Measurements from ENCODE around the gene TNNI3K. TPM values are rescaled to one million over a fixed set of nuclear protein-coding genes. Genes with fewer than 3 reads are reported as not detected.

The TNNI3K gene
- polyA plus RNA-seq, 10 donors: 0.48 to 1.2 (median 0.79) TPM

DNA sequence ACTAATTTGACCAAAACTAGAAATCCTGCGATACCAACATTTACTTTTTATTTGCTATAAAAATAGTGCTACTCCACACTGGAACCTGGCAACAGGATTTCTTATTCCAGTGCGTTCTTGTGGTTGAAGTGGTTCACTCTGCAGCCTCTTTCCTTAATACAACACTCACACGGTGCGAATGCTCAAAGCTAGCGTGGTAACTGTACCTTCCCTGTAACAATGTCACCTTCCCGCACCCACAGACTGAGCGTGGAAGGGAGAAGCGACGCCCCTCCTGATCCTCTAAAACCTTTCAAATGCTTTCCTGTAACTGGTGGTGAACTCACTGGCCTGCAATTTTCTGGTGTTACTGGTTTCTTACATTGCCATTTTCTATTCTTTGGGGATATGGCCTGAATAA, 145.1 kb downstream of the TNNI3K start:
- no peak for DNase-seq

DNA sequence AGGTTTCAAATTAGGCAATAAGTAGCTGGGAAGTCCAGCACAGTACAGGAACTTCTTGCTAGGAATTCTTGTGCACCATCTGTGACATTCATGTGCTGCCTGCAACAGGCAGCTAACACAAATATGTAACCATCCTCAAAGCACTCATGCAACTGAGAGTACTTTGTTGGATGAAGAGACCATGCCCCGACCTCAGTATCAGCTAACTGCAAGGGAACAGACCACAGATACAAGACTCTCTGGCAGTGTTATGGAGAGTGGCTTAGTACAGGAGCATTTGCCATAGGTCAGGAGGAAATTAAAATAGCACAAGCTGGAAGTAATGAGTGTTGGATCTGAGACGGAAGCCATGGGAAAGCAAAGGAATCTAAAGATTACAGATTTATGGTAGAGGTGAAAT, 153.7 kb downstream of the TNNI3K start:
- DNase-seq: no peak

DNA sequence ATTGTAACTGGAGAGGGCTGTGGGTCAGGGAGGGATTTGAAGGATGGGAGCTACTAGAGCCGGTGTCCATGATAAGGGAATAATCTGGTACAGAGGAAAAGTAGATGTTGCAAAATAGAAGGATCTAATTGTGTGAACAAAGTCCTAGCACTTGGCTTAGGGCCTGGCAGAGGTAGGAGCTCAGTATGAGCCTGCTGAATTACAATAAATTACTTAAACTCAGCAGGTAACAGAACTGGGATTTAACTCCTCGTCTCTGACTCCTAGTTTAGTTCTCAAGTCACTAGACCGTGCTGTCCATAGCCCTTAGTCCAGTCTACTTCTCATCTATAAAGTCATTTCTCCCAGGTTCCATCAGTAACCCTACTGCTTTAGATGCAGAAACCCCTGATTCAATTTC, 157.0 kb downstream of the TNNI3K start:
- no peak for DNase-seq

DNA sequence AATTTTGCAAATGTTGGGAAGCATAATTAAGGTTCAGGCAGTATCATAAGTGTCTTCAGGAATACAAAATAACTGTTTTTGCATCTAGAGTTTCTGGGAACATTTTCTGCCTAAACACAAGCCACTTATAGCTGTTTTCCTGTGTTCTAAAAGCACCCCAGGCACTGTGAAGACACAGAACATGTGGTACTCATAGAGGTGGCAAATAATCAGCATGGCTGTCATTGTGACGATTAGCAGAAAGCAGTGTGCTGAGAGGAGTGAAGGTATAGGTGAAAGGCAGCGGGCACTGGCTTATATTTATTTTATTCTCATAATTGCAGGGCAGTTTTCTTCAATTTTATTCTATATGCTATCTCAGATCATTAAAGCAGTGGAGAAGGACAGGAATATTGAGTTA, 157.7 kb downstream of the TNNI3K start:
- no peak for DNase-seq

DNA sequence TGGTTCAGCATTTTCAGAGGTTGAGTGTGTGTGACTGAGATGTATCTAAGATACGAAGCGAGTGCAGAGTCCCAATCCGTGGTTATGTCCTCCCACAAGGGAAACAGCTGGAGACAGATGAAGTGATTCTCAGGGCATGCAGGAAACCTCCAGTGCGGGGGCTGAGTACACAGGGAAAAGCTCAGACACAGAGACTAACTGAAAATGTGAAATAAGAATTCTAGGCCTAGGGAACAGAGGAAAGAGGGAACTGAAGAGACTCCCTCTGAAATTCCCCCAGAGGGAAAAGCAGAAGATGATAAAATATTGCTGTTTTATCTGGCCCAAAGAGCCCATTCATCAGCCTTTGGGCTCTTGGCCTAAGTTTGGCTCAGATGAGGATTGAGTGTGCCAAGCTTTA, 160.4 kb downstream of the TNNI3K start:
- peak in 1 of 3 donors; percentile 52 for DNase-seq

DNA sequence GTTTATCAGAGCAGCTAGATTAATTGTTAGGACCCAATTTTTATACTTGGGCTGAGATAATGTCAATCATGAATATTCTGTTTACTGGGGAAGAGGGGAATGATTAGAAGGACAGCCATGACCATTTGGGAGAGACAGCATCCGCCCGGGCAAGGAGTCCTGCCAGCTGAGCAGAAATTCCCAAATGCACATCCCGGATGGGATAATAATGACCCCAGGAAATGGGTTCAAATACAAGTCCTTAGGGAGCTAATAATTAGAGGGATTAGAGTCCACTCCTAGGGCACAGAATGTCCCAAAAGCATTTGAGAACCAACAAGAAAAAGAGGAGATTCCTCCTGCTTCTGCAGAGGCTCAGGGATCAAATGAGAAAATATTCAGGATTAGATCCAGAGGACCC, 161.3 kb downstream of the TNNI3K start:
- DNase-seq: peak in 1 of 3 donors; percentile 5

DNA sequence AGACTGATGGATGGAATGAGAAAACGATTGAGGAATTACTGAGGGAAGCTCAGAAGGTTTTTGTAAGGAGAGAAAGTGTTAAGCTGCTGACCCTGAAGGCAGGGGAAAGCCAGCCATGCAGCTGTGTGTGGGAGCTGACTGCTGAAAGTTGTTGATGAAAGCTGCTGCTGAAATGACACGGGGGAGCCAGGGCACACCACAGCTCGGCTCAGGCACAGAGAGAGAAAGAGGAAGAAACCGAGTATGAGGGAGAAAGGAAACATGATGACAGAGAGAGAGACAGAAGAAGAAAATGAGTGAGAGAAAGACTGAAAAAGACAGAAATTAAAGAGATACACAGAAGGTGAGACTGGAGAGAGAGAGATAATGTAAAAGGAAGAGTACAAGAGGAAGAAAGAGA, 161.7 kb downstream of the TNNI3K start:
- peak; percentile 5 to 57 (median 30) for DNase-seq

DNA sequence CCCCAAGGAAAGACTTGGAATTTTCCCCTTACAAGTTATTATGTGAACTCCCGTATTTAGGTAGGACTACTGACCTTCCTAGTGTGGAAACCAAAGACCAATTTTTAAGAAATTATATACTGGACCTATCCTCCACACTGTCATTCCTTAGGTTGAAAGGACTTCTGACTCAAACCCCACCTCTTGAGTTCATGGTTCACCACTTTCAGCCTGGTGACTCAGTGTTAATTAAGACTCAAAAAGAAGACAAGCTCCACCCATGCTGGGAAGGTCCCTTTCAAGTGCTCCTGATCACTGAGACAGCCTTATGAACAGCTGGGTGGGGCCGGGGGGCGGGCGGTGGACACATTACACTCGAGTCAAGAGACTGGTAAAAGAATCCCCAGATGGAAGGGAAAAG, 164.1 kb downstream of the TNNI3K start:
- DNase-seq: no peak

DNA sequence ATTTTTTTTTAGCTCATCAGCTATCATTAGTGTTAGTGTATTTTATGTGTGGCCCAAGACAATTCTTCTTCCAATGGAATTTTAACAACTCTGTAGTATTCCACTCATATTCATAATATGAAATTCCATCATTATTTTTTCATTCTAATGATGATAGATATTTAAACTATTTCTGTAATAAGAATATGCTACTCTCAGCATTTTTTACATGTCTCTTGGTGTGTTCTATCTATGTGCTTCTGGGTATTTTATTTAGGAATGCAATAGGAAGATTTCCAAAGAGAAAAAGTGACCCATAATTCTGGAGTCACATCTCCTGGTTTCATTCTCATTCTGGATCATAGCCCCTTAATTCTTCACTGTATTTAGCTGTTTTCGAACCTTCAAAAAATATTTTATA, 167.7 kb downstream of the TNNI3K start:
- no peak for DNase-seq

DNA sequence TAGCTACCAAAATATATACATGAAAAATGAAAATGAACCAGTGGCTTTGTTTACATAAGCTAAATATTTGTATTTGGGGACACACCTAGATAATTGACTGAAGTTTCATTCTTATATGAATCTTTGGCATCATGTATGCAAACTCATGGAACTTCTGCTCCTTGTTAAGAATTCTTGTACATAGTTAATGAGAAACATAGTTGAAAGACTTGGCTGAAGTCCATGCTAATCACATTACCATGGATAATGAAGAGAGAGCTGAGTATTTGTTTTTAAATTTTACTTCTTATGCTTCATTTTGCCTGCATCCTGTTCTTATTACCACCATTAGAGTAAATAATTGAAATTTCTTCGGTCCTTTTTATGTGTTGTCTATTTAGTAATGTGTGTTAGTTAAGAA, 168.4 kb downstream of the TNNI3K start:
- DNase-seq: no peak

DNA sequence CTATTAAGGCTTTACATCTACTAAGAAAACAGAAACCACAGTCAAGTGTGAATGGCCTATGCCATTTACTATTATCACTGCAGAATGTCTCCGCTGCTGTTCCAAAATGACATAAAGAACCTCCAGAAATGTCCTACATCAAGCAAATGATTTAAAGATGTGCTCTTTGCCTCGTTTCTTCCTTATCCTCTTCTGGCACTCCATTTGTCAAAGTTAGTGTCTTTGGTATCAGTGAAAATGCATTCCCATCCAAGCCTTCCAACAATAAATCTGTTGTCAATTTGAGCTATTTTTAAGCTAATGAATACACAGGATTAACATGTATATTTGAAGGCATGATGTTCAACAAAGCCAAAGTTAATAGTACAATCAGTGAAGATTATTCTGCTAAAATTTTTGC, 171.6 kb downstream of the TNNI3K start:
- no peak for DNase-seq

DNA sequence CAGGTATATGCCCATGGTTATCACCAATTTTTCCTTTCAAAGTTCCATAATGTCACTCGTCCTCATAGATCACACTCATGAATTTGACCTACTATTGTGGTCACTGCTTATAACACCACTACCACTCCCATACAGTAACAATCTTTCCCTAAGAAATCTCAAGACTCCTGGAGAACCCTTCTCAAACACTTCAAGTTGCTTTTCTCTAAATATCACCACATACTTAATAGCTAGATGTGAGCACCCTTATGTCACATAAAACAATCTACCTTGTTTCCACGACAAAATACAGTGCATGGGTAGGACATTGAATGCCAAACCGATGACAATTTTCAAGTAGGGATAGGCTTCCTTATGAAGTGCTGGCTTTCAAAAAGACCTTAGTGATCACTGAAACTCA, 172.7 kb downstream of the TNNI3K start:
- no peak for DNase-seq

DNA sequence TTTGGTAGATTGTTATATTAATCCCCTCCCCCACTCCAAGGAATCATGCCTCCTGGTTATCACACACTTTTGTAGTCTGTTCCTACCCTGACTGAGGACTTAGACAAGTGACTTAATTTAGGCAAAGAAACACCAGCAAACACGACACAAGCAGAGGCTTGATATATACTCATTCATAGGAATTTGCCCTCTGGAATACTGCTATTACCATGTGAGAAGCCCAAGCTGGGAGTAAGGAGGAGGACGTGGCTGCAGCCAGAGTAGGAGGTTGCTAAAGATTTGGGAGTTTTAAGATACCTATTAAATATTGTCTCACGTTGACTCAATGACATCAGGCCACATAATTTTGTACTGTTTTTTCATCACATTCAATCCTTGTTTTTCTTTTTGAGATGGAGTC, 177.1 kb downstream of the TNNI3K start:
- DNase-seq: no peak

DNA sequence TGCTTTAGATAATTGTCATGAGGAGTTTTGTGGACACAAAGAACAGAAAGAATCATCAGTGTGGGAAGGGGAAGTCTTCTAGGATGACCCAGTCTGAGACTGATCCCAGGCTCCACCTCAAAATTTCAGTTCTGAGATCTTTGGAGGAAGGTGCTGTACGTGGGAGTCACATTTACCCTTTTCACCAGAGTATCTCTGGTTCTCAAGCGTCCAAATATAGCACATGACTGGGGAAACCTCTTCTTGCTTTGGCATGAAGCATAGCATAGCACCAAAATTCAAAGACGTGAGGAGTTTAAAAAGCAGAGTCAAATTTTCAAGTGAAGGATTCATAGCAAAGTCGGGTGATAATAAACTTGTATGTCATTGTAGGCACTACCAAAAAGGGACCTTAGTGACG, 180.7 kb downstream of the TNNI3K start:
- no peak for DNase-seq

DNA sequence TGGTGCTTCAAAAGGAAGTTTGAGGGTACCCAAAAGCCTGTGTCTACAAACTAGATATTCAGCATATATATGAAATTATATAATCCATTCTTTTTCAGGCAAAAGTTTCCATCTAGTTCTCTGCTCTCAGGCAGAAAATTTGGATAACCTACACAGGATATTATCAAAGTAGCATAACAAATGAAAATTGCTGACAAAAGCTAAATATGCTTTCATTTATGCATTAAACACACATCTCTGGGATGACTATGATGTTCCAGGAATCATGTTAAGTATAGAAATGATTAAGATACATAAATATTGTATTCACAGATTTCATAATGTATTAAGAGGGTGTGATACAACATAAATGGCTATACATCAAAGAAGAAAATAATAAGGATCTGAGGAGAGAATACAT, 184.4 kb downstream of the TNNI3K start:
- no peak for DNase-seq

DNA sequence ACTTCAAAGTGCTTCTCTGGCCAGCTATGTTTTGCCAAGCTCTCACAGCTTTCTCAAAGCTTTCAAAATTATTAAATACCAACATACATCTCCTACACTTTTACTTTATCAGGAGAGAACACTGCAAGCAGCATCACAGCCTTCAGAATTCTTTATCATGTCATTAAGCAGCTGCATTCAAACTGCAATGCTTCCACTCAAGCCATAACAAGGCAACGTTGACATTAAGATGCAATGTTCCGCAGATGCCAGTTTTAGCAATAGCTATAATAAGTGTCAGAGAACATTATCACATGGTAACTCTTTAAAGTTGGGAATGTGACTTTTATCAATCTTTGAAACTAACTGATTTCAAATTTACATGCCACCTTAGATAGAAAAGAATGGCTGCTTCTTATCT, 185.3 kb downstream of the TNNI3K start:
- no peak for DNase-seq

DNA sequence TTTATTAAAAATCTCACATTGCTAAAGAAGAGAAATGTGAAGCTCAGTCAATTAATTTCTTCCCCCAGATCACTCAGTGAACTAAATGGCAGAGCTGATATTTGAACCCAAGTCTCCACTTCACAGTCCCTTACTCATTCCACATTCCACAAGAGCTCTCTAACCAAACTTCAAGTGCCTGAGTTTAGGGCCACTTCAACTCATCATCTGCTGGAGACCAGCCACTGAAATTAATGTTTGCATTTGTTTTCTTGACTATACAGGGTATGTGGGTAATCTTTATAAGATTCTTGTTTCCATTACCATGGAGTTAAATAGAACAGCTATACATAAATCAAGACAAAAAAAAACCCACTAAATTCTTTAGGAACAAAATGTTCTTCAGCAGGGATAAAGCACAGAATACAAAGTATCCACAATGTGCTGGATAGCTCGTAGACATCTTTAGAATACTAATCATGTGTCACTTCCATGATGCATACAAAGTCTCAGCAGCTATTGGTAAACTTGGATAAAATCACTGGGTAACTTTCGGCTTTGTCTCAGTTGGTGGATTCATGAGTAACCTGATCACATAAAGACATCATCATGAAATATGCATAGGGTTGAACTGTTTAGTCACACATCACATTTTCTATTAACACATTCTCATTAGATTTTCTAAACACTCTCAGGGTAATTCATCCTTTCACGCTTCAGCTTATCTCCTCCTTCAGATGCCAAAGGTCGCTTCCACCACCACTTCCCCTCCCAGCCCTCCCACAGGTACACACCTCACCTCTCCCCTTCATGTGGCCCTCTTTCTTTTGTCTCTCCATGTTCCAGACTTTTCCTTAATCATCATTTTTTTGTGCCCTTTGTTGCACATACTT, 187.5 kb downstream of the TNNI3K start:
- DNase-seq: no peak

DNA sequence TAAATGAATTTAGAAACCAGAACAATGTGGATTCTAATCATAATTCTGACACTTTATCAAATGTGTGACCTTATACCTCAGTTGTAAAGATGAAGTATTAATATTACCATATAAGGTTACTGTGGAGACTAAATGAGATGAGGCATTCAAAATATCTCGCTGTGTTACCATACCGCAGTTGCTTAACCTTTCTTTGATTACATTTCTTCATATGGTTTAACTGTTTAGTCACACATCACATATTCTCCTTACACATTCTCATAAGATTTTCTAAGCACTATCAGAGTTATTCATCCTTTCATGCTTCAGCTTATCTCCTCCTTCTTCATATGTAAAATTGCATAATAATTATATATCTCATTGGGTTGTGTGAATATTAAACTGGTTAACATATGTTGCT, 188.3 kb downstream of the TNNI3K start:
- no peak for DNase-seq

DNA sequence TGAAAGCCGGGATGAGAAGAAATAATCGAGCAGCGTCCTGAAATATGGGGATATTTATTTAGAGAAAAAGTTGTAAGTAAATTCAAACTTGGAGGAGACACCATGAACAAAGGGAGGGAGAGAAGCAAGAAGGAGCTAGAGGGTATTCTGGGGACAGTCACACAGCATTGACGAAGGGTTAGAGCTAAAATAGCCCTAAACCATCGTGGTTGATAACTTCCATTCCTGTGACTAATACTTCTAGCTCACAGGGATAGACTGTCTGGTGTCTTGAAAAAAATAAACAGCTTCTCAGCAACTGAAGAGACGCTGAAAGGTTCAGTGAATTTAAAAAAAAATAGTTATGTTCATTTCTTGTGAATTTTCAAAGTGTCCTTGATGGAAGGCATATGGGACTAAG, 190.5 kb downstream of the TNNI3K start:
- DNase-seq: no peak

DNA sequence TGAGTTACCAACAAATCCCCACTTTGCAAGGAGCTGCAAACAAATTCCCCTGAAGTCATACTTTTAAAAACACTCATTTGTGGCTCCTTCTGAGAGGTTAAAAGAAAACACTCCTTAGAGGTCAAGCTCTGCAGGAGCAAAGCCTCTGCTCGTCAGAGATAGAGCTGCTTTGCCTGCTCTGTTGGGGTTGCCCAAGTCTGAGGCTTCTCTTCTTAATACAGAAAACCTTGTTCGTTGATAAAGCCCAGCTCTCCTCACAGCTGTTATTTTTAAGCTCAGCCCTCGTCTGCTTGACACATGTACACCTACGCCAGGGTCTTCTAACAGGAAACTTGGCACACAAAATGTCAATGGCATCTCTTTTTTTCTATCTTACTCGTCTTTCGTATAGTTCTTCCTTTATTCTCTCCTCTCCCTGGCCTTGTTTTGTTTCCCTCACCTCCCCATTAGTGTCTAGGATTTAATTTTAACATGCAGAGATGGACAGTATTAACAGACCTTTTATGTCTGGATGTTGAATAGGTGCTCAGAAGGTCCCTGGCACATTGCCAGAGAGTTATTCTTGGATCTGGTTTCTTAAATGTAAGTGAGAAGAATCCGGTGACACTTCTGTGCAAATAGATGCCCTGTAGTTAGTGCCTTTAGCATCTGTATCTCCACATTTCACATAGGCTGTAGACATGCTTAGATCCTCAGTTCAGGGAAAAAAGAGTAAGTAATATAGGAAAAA, 191.2 kb downstream of the TNNI3K start:
- DNase-seq: no peak

DNA sequence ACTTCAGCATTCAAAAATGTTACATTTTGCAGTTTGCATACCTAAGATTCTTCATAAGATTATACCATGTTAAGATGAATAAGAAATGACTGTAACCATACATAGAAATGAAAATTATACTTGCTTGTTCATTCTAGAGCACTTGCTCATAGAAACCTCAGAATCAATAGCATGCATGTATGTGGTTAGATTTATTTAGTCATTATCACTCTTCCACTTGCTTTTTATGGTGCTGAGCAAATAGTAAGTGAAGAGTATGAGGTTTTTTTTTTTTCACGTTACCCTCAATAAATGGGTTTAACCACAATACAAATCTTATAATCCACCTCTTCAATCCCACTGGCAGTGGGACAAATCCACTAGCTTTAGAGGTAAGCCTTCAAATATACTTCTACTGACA, 192.5 kb downstream of the TNNI3K start:
- DNase-seq: peak in 1 of 3 donors; percentile 17

DNA sequence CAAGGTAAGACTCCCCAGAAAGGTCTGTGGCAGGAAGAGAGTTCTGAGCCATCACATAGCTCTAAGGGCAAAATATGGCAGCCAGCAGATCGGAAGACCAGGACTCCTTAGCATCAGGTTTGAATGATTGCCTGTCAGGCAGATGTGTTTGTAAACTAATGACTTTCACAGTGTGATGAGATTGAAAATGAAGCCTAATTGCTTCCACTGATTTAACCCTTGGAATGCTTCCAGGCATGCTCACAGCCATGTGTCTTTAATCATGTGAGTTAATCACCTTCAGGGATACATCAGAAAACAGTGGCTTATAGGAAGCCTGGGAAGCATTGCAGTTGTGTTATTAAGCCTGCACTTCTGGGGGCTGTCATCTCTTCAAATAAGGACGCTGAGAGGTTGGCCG, 194.4 kb downstream of the TNNI3K start:
- DNase-seq: no peak

DNA sequence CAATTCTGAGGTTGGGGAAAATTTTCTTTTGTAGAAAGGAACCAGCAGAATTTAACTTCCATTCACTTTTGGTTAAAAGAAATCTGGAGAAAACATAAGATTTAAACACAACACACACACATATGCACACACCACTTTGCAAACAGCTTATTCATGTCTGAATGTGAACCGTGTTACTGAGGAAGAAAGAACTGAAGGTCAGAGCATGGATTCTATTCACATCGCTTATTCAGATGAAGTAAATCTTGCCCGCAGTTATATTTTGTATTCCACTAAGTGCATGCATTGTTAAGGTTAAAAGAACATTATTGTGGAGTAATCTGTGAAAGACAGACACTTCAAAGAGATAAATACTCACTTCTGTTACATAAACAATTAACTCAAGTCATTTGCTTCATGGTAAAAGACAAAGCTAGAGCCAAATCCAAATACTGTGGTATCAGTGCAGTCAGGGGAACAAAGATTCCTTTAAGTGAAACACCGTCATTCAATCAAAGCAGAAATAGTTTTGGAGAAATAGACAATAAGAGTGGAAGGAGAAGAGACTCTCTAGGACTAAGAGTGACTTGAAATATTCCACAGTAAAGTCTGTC, 195.3 kb downstream of the TNNI3K start:
- no peak for DNase-seq

All from muscle of back (tissue), 11 donors.